ENCODE measurements around the gene GRK2. TPM values are rescaled to one million over a fixed set of nuclear protein-coding genes. Genes with fewer than 3 reads are reported as not detected.

The GRK2 gene
- total and polyA plus RNA-seq, 2 of the 13 experiments (the other 11 are each of a cell fraction or from before 2014, with no cell fraction given): 31.3 to 42.4 TPM

DNA sequence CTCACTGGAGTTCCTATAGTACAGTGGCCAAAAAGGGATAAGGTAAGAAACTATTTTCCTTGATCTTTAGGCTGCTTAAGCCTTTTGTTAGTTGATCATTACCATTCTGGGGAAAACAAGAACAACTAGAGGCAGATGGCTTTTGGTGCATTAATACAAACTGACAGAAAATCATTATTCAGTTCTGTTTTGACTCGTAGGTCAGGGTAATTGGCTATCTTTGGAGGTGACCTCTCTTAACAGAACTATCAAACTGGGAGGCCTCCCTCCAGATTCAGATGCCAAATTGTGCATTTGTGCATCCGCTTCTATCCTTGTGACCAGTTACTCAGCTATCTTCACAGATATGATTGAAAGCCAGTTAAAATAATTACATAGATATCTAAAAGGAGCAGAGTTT, 23.2 kb upstream of the GRK2 start:
- WGBS (ENCODE audit: low lambda C conversion rate): 93% methylated on average over 2 of the region's 2 CpGs
- POLR2A ChIA-PET: no interaction called here
- BruUV-seq (replicated peaks): no TSS peak
- TF ChIP-seq CAMTA2 (CRISPR knock-in tag; IDR thresholded peaks at IDR 0.05; ENCODE audit: borderline replicate concordance) (no peak), AHR (CRISPR knock-in tag; IDR thresholded peaks at IDR 0.05) (no peak), TAF1 (CRISPR knock-in tag; IDR thresholded peaks at IDR 0.05) (no peak), ZBTB37 (CRISPR knock-in tag; IDR thresholded peaks at IDR 0.05) (no peak), ZBTB1 (CRISPR knock-in tag; IDR thresholded peaks at IDR 0.05; ENCODE audit: borderline replicate concordance) (no peak), IKZF1 (IDR thresholded peaks at IDR 0.05) (no peak), CENPBD1 (CRISPR knock-in tag; IDR thresholded peaks at IDR 0.05; ENCODE audit: borderline replicate concordance, low read depth) (no peak), DRAP1 (CRISPR knock-in tag; IDR thresholded peaks at IDR 0.05) (no peak), ZNF674 (CRISPR knock-in tag; IDR thresholded peaks at IDR 0.05; ENCODE audit: low read depth) (no peak), ZNF570 (CRISPR knock-in tag; IDR thresholded peaks at IDR 0.05; ENCODE audit: borderline replicate concordance) (no peak), SALL2 (CRISPR knock-in tag; IDR thresholded peaks at IDR 0.05) (no peak), FOXO1 (CRISPR knock-in tag; IDR thresholded peaks at IDR 0.05) (no peak)
- TF ChIP-seq, protein P1, sequence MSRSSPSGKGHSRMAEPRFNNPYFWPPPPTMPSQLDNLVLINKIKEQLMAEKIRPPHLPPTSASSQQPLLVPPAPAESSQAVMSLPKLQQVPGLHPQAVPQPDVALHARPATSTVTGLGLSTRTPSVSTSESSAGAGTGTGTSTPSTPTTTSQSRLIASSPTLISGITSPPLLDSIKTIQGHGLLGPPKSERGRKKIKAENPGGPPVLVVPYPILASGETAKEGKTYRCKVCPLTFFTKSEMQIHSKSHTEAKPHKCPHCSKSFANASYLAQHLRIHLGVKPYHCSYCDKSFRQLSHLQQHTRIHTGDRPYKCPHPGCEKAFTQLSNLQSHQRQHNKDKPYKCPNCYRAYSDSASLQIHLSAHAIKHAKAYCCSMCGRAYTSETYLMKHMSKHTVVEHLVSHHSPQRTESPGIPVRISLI (CRISPR knock-in tag; IDR thresholded peaks at IDR 0.05; ENCODE audit: borderline replicate concordance): no peak
- TF ChIP-seq, protein P2, sequence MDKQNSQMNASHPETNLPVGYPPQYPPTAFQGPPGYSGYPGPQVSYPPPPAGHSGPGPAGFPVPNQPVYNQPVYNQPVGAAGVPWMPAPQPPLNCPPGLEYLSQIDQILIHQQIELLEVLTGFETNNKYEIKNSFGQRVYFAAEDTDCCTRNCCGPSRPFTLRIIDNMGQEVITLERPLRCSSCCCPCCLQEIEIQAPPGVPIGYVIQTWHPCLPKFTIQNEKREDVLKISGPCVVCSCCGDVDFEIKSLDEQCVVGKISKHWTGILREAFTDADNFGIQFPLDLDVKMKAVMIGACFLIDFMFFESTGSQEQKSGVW (CRISPR knock-in tag; IDR thresholded peaks at IDR 0.05; ENCODE audit: borderline replicate concordance): no peak
- TF ChIP-seq, protein P3, sequence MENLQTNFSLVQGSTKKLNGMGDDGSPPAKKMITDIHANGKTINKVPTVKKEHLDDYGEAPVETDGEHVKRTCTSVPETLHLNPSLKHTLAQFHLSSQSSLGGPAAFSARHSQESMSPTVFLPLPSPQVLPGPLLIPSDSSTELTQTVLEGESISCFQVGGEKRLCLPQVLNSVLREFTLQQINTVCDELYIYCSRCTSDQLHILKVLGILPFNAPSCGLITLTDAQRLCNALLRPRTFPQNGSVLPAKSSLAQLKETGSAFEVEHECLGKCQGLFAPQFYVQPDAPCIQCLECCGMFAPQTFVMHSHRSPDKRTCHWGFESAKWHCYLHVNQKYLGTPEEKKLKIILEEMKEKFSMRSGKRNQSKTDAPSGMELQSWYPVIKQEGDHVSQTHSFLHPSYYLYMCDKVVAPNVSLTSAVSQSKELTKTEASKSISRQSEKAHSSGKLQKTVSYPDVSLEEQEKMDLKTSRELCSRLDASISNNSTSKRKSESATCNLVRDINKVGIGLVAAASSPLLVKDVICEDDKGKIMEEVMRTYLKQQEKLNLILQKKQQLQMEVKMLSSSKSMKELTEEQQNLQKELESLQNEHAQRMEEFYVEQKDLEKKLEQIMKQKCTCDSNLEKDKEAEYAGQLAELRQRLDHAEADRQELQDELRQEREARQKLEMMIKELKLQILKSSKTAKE (CRISPR knock-in tag; IDR thresholded peaks at IDR 0.05; ENCODE audit: borderline replicate concordance): no peak

More for the DNA sequence above, 23.2 kb upstream of the GRK2 start:
- DNase-seq (ENCODE audit: low spot score) (no peak), ATAC-seq (no peak), FAIRE-seq (no peak)
- no peak overlapping the region for H3K4me3 ChIP-seq (replicated peaks in 1 of 3; ENCODE audit: insufficient read depth in 1 of 3, low read depth in 2 of 3, low read length in 3 of 3)
- peaks cover 50% of the 10 kb centered on the region for H3K4me1 ChIP-seq (ENCODE audit: insufficient read depth, low read length)
- intact Hi-C loops (cut with micrococcal nuclease; ENCODE audit: unreplicated experiment) (loop anchor here (10.0 kb wide), 1 partner anchor 142 kb away; no protein-coding TSS in a partner anchor), in situ Hi-C loops (cut with HindIII; ENCODE audit: extremely low pct_ligation_motif_present, low pct_unique_long_range_greater_than_20kb) (no loop called here)
- H3K9ac ChIP-seq (ENCODE audit: insufficient read depth, low read depth, low read length): 0 out of 2 replicates have a peak overlapping the region, but pooled peaks have one; percentile 9
- peak overlapping the region; percentile 47 for H3K27ac ChIP-seq (ENCODE audit: extremely low read length, insufficient read depth, low read length)
- peaks cover 42% of the 10 kb centered on the region for H3K79me2 ChIP-seq (ENCODE audit: insufficient read depth, low read length)
- peaks cover 11 to 39% of the 10 kb centered on the region in 2 experiments for H3K36me3 ChIP-seq (replicated peaks in 1 of 2; ENCODE audit: control insufficient read depth in 1 of 2, insufficient read depth in 2 of 2, low read length in 2 of 2)
- no peaks in the 10 kb centered on the region; a peak in 1 of 5 replicates for H3K27me3 ChIP-seq (ENCODE audit: control insufficient read depth in 1 of 2, insufficient read depth in 2 of 2, low read length in 2 of 2)
- no peaks in the 10 kb centered on the region for H3K9me3 ChIP-seq (ENCODE audit: low read length)
- no peak overlapping the region for H2AFZ ChIP-seq (ENCODE audit: low read length)
- CTCF ChIA-PET (ENCODE audit: low intra/inter-chr PET ratio, low total read pairs): no interaction called here
- H3K4me2 ChIP-seq (ENCODE audit: low read depth, low read length): peak overlapping the region; percentile 93
- peaks cover 11% of the 10 kb centered on the region for H4K20me1 ChIP-seq (ENCODE audit: insufficient read depth, low read length)

Data from HepG2 (cell line).